Measurements from ENCODE around the gene LDLRAD2.

LDLRAD2 gene

DNA sequence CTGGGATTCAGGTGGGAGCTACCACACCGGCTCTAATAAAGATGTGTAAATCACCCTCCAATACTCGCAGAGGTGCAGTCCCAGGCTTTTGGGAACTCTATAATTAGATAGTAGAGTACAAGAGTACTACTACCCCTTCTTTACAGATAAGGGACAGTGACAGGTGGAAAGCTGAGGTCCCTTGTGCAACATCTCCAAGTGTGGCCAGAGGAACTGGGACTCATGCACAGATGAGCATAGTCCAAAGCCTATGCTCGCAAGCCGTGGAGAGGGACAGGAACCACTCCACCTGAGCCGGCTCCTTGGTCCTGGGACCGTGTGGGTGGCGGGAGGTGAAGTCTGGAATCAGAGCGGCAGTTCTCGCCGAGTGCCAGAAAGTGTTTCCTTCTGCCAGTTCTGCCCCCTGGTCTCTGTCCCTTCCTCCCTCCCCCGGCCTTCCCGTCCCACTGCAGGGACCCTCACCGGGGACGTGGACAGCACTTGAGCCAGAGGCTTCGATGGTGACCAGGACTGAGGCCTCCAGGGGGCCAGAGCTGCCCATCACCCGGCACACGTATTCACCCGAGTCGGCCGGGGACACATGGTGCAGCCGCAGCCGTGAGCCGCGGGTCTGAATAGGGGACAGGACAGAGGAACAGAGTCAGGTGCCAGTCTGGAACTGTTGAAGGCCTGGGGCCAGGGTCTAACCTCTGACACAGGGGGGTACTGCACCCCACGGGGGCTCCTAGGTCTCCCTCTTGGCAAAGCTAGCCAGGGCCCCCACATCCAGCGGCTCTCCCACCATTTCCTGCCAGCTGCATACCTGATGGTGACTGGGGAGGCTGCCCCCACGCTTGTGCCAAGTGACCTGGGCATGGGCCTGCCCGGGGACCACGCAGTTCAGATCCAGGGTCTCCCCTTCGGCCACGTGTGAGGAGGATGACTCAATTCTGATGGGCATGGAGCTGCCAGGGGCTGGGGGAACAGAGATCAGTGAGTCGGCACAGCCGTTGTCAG, 33.9 kb downstream of the LDLRAD2 start:
- DNase-seq, result no peak

DNA sequence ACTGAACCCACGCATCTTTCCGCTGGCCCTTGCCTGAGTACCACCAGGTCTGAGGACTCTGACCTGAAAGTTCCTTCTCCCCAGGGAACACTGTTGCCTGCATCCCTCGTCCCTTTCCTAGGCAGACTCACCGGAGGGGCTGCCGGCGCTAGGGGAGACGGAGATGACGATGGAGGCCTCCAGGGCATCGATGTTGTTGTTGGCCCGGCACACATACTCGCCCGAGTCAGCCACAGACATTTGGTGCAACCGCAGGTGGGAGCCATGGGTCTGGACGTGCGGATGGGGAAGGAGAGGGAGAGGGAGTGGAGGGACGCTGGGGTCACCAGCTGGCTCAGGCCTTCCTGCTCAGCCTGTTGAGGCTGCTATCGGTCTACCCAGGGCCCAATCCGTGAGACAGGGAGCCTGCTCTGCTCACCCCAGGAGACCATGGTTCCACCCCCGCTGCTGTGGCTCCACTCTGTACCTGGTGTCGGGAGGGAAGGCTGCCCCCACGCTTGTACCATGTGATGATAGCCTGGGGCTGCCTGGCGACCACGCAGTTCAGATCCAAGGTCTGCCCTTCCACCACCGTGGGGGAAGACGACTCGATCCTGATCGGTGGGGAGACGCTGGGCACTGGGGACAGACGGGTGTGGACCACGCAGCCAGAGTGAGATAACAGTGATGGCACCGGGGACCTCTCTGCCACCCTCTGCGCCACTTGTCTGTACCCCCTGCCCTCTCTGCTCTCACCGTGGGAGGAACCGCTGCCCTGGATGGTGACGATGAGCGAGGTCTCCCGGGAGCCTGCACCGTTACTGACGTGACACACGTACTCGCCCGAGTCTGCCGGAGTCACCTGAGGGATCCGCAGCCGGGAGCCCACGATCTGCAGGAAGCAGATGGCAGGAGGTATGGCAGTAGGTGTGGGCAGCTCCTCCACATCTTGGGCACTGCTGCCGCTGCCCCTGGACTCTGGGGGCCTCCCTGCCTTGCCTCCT, 35.4 kb downstream of the LDLRAD2 start:
- no peak for DNase-seq

DNA sequence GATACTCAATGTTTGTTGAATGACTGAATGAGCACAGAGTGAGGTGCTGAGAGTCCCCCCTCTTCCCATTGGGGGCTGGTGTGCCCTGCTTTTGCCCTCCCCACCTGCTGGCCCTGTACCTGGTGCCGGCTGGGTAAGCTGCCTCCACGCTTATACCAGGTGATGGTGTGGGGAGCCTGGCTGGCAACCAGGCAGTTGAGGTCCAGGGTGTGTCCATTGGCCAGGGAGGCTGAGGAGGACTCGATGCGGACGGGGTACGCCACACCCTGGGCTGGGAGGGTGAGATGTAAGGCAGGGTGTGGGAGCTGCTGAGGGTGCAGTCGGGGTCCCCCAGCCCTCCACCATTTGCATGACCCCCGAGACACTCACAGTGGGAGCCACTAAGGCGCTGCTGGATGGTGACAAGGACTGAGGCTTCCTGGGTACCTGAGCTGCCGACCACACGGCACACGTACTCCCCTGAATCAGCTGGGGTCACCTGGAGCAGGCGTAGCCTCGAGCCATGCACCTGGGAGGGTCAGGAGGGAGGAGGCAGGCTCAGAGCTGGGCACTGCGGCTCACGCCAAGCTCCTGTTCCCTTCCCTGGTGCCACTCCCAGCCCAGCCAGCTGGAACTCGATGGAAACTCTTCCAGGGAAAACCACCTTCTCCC, 36.6 kb downstream of the LDLRAD2 start:
- no peak for DNase-seq

DNA sequence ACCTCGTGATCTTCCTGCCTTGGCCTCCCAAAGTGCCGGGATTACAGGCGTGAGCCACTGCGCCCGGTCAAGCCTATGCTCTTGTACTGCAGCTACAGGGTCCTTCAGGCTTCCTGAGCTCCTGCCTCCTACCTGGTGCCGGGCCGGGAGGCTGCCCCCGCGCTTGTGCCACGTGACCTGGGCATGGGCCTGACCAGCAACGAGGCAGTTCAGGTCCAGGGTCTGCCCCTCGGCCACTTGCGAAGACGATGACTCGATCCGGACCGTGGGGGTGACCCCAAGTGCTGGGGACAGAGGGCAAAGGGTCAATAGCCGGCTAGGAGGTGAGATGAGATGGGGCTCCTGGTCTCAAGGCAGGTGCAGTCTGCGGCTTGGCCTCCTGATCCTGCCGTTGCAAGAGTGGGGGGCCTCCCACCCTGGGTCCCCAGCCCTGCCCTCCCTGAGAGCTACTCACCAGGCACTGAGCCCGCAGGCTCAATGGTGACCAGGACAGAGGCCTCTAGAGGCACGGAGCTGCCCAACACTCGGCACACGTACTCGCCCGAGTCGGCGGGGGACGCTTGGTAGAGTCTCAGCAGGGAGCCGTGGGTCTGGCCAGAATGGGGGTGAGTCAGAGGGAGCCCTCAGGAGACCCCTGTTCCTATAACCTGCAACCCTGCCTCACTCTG, 38.0 kb downstream of the LDLRAD2 start:
- DNase-seq, result no peak

DNA sequence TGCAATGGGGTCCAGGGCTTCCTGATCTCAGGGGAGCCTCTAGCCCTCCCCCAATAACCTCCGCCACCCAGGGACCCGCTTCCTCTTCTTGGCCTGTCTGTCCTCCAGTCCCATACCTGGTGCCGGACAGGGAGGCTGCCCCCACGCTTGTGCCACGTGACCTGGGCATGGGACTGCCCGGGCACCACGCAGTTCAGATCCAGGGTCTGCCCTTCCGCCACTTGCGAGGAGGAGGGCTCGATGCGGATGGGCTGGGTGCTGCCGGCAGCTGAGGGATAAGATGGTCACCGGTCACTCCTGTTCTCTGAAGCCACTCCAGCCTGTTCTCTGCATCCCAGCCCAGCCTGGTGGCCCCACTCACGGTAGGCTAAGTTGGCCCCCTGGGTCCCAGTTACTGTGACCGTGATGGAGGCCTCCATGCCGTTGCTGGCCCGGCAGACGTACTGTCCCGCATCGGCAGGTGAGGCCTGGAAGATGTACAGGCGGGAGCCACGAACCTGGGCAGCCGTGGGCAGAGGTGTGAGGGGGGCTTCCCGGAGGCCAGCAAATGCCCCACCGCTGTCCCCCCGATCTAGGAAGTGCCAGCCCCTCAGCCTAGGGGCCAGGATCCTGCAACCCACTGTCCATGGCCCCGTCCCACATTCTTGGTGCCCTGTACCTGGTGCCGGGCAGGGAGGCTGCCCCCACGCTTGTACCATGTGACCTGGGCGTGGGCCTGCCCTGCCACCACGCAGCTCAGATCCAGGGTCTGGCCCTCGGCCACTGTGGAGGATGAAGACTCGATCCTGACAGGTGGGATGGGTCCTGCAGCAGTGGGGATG, 39.6 kb downstream of the LDLRAD2 start:
- DNase-seq, result no peak

DNA sequence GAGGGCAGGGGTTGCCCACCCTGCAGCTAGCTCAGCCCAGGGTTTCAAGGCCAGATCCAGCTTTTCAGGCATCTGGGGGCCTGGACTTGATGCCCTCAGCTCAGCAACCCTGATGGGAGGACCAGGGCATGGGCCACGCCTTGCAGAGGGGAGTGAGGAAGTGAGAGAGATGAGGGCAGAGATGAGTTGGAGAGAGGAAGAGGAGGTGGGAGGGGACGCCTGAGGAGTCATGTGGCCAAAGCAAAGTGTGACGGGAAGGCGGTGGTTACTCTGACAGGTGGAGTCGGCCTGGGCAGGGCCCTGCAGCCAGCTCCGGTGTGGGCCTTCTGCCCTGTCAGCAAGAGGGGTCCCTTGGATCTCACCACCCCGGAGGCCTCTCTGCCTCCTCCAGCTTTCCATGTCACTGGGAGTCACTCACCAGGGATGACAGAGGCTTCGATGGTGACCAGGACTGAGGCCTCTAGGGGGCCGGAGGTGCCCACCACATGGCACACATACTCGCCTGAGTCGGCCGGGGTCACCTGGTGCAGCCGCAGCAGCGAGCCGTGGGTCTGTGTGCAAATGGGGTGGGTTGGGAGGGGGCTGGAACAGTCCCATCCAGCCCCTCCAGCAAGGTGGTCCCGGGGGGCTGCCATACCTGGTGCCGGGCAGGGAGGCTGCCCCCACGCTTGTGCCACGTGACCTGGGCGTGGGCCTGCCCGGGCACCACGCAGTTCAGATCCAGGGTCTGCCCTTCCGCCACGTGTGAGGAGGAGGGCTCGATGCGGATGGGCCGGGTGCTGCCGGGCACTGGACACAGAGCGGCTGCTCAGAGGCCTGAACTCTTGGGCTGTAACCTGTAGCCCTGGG, 40.4 kb downstream of the LDLRAD2 start:
- DNase-seq, result no peak

DNA sequence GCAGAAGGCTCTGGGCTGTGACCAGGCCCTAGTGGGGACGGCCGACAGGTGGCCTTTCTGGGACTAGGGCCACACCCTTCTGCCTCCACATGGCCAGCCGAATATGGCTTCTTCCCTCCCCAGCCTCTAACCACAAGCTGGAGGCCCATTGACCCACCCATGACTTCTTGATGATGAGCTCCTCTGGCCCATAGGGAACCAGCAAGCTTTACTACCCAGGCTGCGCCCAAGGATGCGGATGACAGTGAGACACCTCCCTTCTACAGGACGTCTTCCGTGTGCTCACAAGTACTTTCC, 41.0 kb downstream of the LDLRAD2 start:
- no peak for DNase-seq

DNA sequence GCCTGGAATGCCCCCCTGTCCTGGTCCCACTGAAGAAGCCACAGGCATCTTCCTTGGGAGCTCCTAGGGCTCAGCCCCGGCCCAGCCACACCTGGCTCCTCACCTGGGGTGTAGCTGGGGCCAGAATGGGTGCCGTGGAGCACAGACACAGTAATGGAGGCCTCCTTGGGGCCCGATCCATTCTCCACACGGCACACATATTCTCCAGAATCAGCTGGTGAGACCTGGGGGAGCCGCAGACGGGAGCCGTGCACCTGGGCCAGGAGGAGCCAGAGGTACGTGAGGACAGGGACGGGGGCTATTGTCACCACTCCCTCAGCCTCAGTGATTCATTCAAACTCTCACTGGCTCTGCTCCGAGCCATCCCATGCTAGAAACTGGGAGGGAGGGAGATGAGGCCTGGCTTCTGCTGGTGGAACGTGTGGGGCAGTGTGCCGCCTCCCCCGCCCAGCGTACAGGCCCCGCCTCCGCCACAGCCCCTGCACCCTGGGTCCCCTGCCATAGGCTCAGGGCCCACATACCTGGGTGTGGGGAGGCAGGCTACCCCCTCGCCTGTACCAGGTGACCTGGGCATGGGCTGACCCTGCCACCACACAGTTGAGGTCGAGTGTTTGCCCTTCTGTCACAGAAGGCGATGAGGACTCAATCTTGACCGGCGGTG, 42.2 kb downstream of the LDLRAD2 start:
- no peak for DNase-seq

DNA sequence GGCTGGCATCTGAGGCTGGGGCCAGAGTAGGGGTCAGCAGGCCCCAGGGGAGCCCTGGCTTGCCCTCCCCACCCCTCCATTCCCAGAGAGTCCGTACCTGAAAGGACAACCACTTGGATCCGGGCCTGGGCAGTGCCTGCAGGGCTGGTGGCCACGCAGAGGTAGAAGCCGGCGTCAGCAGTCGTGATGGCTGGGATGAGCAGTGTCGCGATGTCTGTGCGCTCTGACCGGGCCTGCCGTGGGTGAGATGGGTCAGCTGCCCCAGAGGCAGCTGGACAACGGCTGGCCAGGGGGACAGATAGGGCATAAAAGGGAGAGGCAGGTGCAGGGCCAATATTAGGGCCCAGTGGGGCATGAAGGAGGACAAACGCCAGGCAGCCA, 42.7 kb downstream of the LDLRAD2 start:
- no peak for DNase-seq

DNA sequence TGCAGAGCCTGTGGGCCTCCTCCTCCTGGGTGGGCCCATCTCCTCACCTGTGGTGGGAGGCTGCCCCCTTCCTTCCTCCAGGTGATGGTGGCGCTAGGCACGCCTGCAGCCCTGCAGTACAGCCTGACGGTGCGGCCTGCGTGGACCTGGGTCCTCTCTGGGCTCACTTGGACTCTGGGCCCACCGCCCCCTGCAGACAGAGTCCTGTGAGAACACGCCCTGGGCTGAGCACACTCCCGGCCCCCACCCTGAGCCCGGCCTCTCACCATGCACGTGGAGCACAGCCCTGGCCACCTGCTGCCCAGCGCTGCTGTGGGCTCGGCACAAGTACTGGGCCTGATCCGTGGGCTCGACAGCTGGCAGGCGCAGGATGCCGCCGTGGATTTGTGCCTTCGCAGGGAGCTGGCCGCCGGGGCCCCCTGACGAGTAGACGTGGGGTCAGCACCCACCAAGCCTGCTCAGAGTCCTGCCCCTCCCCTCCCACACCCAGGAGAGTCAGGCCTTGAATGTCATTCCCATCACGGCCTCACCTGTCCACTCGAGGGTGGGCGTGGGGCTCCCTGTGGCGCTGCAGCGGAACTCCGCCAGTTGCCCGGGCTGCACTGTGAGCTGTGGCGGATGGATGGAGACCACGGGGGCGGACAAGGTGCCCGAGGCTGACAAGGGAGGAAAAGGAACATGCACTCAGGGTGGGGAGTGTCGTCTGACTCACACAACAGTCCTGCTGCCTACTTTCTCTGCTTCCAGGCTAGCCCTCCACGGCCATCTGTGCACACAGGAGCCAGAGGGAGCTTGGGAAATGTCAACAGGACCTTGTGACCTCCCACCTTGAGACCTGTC, 43.4 kb downstream of the LDLRAD2 start:
- DNase-seq, result no peak

DNA sequence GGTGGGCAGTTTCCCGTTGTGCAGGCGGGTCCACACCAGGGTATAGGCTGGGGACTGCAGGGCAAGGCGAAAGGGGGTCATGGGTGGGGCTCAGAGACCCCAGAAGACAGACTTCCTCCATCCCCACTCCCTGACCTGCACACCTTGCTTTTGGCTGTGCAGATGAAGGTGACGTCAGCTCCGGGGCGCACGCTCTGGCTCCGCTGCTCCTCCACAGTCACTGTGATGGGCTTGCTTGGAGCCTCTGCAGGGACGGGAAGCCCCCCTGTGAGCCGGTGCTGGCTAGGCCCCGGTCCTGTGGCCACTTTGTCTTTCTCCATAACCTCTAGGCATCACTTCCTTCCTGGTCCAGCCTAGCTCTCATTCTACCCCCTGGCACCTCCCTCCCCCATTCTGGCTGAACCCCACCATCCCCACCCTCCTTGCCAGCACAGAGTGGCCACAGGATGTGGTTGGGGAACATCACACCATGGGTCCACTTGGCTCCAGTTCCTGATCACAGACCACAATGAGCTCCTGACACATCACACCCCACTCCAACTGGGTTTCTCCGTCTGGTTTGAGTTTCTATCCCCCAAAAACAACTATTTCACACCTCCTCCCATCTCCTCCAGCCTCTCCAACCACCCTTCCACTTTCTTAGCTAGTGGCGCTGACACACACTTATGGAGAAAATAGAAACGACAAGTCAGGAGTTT, 45.2 kb downstream of the LDLRAD2 start:
- no peak for DNase-seq

DNA sequence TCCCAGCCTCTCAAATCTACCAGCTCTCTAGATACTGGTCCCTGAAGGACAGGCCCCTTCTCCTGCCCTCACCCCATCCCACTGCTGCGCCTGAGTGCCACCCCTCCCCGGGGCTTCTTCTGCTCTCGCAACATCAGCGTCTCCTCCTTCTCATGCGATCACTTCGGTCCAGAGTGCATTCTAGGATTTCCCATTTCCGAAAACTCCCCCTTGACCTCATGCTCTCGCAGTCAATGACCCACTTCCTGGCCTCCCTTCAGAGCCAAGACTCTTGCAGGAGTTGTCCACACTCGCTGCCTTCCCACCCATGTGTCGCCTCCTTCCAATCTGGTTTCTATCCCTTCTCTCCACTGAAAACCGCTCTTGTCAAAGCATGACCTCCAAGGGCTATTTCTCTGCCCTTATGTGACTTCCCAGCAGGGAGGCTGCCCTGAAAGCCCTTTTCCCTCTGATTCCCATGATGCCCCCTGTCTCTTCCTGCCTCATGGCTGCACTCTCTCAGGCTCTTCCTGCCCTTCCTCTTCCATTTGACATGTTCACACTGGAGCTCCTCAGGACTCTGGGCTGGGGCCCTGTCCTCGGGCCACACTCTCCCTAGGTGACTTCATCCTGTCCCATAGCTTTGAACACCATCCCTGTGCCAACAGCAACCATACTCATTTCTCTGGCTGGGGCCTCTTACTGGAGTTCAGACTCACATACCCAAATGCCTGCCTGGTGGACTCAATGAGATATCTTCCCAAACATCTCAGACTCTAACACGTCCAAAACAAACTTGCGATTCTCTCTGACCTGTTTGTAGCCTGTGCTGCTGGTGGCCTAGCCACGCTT, 46.0 kb downstream of the LDLRAD2 start:
- no peak for DNase-seq

DNA sequence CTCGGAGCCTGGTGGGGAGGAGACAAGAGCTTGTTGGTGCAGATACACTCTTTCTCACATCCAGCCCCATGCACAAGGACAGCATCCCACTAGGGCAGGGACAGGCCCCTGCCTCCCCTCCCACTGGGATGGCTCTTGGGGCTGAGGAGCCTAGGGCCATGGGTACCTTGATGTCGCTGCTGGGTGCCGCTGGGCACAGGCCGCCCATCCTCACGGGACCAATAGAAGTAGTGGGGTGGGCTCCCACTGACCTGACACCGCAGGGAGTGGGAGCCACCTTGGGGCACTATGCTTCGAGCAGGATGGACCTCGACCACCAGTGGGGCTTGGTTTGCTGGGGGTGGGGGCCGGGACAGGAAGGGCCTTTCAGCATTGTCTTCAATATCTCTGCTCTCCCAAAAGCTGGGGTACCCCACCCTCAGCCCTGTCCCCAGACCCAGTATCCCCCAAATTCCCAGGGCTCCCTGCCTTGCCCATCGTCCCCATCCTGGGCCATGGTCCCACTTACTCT, 47.7 kb downstream of the LDLRAD2 start:
- DNase-seq, result no peak

DNA sequence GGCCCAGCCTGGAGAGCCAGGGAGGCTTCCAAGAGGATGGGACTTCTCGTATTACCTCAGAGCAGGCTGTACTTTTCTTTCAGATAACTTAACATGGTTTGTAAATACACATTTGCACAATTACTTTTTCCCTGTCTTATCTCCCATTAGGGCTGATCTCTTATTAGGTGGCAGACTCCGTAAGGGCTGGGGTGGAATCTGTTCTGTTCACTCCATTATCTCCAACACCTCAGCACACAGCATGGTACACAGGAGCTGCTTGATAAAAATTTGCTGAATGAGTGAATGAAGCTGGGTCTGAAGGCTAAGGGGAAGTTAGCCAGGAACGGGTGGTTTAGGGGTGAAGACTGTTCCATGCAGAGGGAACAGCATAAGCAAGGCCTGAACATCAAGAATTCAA, 48.9 kb downstream of the LDLRAD2 start:
- DNase-seq, result no peak

DNA sequence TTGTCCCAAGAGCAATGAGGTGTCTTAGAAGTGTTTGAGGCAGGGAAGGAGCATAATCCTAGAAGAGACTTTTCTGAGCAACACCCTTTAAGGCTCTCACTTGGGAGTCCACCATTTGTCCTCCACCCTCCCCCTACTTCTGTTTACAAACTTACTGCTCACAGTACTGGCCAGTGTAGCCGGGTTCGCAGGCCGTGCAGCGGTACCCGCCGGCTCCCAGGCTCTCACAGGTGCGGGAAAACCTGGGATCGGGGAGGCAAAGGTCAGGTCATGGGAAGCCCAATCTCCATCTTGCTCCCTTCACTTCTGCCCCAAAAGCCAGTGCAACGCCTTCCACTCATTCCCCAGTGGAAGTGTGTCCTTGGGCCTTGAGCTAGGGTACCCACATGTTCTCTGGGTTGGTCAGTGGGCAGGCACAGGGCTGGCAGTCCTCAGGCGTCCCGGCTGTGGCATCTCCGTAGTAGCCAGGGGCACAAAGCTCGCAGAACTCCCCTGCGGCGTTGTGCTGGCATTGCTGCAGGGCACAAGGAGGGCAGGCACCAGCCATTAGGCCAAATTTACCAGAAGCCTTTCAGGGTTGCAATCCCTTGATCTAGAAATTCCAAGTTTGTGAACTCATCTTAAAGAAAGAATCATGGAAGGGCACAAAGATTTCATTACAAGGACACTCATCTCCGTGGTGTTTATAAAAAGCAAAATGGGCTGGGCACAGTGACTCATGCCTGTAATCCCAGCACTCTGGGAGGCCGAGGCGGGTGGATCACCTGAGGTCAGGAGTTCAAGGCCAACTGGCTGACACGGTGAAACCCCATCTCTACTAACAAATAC, 49.8 kb downstream of the LDLRAD2 start:
- DNase-seq, result no peak

DNA sequence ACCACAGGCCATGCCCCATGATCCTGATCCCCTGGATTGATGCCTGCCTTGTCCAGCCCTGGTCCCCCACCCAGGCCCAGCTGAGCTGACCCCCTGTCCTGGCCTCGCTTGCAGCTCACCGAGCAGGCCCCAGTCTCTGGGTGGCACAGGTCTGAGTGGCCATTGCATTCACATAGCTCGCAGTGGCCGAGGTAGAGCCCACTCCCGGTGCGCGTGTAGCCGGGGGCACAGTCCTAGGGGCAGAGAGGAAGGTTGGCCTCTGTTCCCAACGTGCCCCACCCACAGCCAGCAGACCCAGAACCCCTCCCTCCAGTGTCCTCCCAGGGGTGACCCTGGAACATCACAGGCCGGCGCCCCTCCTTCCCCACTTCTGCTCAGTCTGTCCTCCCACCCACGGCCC, 51.9 kb downstream of the LDLRAD2 start:
- no peak for DNase-seq

DNA sequence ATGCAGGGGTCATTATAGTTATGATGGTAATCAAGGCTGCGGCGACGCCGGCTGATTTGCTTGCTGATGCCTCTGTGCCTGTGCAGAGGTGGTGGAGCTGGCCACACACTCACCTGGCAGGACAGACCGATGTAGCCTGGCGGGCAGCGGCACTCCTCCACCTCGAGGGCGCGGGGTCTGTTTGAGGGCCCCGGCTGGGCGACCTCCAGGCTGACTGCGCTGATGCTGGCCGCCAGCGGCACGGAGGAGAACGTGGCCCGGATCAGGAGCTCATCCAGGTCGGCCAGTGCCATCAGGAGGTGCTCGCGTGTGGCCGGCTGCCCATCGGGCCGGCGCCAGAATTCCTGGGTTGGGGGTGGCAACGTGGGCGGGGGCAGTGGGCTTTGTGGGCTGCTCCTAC, 52.7 kb downstream of the LDLRAD2 start:
- DNase-seq, result no peak
